ENCODE measurements around the gene KCTD2.

Gene KCTD2

DNA sequence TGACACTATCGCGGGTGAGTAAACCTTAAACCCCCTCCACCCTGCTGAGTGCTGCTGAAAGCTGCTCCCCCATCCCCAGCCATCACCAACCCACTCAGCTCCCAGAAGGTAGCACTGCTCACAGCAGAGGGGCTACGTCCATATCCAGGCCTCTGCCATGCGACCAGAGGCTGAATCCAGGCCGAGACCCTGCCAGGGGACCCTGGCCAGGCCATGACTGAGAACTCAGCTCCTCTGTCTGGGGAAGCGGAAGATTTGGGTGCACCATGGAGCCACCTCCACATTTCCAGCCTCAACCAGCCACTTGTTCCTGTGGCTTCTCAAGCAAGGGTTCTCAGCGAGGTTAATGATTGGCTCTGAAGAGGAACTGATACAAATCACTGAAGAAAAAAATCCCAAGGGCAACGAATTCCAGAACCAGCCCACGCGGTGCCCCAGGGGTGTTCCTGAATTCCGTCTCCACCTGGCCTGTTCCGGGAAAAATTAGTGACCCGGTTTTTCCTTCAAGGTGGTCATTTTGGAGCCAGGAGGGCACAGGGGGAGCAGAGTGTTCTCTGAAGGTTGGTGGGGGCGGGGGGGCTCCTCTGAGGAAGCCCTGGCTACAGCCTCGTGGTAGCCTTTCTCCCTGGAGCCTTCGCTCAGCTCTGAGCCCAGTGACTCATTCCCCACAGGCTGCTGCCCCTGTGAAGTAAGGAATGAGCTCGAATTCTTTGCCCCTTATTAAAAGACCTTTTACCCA is 31.4 kb downstream of the KCTD2 start:
- no peak for DNase-seq

DNA sequence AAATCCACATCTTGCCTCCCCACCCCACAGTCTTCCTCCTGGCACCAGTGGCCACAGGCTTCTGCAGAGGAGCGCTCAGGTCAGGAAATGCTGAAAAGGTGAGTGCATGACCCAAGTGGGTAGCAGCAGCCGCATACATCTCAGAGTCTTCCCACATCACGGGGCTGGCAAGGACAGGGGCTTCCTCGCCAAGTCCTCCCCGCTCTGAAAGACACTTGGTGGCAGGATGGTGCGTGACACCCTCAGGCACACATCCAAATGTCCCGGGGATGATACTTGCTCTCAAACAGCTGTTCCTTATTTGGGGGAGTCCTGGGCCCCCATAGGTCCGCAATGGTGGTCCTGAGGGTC is 32.0 kb downstream of the KCTD2 start:
- DNase-seq = no peak

DNA sequence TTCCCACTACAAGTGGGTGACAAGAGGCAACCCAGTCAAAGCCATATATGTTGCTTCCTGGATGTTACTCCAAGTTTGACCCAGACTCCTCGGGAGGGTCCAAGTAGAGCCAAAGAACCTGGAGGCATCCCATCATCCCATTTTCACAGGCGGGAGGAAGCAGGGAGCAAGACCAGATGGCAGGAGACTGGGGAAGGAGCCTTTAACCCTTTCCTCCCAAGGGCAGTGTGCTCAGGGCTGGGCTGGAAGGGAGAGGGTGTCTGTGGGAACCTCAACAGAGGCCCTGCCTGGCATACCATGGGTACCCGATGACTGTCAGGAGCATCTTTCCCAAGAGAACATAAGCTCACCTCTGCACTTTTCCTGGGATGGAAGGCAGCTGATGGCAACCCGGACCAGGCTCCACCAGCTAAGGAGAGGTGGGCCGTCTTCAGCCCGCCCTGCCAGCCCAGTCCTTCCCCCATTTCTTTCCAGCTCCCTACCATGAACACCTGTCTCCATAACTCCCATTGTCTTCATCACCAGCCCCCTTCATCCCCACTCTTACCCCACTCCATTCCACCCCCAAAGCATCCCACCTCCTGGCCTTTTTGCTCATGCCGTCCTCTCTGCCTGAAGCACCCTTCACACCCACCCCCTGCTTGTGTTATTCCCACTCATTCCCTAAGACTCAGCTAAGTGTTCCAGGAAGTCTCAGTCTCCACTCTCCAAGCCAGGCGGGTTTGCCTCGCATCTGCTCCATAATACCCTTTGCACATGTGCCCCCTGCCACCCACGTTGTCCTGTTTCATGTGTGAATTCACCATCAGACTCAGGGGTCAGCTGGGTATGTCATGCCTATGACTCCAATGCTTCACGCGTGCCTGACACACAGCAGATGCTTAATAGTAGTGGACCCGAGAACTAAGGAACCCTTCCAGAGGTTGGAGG is 34.9 kb downstream of the KCTD2 start:
- DNase-seq = no peak

DNA sequence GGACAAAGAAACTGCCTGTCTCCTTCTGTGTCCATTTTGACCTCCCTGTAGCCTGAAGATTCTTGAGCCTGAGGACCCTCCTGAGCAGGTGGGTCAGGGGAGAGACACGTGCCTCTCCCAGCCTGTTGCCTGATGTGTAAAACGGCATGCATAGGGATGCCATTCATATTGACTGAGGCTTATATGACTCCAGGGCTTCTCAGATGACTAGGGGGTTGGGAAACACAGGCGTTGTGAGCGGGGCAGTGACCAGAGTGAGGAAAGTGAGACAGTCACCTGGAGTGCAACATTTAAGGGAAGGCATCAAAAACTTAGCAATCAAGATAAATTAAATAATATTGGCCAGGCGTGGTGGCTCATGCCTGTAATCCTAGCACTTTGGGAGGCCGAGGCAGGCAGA is 35.7 kb downstream of the KCTD2 start:
- no peak for DNase-seq

DNA sequence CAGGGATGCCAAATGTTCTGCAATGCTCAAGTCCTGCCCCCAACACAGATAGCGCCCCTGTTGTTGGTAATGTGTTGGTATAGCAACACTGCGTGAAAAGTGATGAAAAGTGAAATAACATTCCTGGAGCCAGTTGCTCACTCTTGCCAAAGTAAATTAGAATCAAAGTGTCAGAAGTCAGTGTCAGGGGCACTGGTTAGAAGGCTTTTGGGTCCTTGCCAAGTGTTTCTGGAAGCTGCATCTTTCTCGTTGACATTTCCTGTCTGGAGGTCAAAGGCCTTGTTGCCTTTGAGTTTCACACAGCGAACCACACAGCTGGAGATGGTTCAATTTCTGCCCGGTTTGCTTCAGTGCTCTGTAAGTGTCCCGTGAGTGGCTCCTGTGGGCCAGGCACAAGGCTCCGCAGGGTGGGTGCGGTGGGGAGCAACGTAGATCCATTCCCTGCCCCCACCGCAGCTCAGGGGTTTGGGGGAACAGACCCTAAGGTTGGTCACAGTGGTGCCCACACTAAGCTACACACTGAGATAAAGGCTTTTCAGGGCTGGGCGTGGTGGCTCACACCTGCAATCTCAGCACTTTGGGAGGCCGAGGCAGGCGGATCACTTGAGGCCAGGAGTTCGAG is 37.1 kb downstream of the KCTD2 start:
- DNase-seq = no peak

DNA sequence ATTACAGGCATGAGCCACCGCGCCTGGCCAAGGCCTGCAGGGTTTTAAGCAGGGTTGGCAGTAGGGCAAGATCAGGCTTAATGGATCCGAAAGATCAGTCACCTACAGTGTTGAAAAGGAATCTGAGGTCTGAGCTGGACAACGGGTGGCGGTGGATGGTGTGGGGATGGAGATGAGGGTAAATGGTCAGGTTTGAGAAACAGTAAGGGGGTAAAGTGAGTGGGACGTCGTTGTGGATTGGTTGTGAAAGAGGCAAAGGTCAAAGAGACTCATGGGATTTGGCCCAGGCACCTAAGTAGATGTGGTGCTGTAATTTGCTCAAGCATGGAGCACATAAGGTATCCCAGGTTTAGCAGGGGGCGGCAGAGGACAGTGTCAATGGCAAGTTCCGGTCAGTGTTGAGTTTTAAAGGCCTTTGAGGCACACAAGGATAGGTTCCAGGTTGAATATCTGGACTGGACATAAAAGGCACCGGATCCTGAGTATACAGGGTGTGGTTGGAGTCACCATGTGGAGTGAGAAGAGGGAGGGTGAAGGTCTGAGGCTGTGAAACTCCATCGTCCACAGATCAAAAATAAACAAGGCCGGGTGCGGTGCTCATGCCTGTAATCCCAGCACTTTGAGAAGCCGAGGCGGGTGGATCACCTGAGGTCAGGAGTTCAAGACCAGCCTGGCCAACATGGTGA is 39.6 kb downstream of the KCTD2 start:
- no peak for DNase-seq

DNA sequence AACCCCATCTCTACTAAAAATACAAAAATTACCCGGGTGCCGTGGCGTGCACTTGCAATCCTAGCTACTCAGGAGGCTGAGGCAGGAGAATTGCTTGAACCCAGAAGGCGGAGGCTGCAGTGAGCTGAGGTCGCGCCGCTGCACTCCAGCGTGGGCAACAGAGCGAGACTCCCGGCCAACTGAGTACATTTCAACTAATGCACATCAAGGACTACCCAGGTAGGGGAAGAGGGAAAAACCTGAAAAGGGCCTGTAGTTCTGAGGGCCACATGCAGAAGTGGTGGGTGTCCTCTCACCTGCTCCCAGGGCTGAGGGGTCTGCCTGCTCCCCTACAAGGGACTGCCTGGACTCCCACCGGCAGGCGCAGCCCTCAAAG is 40.1 kb downstream of the KCTD2 start:
- DNase-seq = no peak

DNA sequence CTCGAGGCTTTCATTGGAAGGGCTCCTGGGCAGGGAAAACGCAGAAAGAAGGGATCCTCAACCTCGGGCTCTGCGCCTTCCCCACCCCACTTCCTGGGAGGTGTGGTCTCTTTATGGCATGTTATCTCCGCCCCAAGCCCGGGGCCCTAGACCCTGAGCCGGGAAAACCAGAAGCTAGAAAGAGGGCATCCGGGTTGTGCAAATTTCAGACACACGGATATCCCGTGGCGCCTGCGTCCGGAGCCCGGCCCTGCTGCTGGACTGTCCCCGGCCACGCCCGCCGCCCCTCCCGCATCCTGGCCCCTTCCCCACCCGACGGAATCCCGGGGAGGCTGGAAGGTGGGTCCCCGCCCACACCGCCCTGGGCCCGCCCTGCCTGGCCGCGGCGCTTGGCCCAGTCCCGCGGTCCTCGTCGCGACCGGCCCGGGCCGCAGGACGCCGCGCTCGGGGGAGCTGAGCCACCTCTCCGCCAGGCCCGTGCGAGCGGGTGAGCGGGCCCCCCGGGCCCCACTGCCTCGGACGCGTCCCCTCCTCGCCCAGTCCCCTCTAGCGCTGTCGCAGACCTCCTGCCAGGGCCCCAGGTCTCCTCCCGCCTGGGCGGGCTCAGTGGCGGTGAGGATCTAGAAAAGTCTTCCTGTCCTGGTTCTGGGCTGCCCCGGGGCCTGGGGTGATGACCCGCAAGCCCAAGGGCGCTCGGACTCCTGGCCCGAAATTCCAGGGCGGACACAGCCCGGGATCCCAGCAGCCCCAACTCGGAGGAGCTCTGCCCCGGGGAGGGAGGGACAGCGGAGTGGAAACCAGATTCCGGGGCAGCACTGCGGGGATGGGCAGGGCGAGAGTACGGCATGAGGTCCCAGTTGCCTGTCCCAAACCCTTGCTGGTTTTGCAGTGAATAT is 40.8 kb downstream of the KCTD2 start, which contains the start of gene SLC16A5:
Gene SLC16A5, plus strand, starts transcription at position 397 of the 896 bp plus-strand sequence. CDS start 5,683 bp downstream, outside the sequence.
- no peak for DNase-seq

DNA sequence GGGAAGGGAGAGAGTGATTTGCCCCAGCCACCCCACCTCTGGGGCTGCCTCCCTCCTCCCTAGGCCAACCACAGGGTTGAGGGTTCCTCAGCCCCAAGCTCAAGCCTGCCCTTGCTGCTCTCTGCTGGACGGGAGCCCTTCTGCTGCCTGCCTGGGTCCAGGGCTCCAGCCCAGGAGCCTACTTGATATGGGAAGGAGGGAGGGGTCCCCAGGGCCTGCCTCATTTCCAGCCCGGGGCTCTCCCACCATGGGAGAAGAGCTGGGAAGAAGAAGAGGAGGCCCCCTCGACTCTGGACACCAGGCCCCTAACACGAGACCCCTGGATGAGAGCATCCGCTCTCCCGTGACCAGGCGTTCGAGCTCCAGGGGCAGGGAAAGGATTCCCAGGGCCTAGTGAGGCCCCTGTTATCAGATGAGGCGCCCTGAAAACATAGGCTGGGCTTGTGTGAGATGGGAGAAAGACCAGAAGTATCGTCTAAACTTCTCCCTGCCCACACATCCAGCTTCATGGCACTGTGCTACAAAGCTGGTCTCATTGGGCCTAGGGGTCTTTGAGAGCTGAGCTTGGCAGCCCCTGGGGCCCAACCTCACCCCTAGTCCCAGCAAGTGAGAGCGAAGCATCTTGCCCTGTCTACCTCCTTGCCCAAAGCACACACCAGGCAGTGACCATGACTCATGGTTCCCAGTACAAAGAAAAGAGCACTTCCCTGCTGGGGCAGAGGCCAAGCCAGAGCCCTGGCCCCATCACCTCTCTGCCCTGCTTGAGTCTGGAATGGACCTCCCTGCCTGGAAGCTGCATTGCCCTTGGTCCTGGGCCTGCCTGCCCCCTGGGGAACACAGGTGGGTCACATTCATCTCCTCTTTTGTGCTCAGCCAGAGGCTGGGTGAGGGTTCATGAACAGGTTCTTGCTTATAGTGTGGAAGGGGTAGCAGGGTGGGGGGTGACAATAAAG is 41.7 kb downstream of the KCTD2 start:
- no peak for DNase-seq

DNA sequence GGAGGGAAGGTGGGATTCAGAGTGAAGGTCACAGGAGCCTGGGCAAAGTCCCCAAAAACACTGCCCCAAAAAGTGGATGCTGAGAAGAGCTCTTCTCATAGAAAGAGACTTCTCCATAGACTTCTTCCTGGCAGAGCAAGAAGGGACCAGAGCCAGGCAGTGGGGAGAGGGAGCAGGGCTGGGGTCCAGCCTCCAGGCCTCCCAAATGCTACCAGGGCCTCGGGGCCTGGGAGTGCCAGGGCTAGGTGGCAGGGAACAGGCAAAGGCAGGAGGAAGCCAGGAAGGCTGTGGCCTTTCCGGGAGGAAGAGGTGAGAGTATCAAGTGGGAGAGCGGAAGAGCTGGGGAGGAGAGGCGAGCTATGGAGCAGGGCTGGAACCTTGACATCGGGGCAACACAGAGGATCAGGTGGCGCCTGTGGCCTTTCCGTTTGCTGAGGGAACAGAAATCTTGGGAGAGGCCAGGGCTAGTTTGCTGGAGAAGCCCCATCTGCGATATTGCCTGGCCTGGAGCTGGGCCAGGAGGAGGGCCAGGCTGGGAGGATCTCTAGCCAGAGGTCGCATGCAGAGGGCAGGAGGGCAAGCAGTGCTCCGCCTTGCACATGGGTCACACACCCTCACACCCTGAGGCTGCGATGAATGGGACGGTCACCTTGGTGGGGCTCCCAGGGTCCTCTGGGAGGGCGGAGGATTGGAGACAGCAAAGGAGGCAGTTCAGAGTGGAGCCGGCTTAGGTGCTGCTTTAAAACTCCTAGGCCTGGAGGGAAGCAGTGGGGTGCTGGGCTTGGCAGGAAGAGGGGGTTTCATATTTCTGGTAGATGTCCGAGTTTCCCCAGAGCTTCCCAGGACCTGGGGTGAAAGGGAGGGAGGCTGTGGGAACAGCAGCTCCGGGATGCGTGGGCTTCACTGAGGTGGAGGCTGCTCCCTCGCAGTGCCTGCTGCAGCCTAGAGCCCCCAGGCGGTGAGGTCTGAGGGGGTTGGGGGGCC is 44.1 kb downstream of the KCTD2 start:
- no peak for DNase-seq

DNA sequence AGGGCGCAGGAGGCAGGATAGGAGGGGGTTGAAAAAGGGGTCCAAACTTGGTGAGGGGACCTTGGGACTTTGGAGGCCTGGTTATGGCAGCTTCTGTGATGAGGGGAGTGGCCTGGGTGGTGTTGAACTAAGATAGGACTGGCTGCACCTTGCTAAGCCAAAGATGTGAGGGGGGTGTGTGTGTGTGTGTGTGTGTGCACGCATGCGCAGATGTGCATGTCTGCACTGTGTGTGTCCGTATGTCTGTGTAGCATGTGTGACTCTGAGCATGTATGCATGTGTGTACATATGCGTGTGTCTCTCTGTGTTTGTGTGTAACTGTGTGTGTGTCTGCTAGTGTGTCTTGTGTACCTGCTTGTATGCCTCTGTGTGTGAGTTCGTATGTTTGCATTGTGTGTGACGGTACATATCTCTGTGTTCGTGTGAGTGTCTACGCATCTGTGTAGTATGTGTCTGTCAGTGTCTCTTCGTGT is 44.9 kb downstream of the KCTD2 start:
- DNase-seq = no peak

DNA sequence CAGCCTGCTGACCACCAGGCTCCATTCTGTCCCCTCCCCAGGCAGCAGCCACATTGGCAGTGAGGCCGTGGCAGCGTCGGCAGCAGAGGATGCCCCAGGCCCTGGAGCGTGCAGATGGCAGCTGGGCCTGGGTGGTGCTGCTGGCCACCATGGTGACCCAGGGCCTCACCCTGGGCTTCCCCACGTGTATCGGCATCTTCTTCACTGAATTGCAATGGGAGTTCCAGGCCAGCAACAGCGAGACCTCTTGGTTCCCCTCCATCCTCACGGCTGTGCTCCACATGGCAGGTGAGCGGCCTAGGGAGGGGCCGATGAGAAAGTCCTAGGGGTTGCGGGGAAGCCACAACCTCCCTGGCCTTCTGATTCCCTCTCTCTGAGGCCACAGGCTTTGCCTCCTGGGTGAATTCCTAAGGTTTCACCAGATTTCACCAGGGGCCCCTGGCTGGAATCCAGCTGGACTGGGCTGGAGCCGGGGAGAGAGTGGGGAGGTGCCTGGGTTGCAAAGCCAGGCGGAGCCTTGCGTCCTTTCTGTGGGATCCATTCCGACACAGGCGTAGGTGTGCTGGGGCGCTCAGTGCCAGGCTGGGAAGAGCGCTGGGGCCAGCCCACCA is 46.6 kb downstream of the KCTD2 start:
- DNase-seq = no peak

DNA sequence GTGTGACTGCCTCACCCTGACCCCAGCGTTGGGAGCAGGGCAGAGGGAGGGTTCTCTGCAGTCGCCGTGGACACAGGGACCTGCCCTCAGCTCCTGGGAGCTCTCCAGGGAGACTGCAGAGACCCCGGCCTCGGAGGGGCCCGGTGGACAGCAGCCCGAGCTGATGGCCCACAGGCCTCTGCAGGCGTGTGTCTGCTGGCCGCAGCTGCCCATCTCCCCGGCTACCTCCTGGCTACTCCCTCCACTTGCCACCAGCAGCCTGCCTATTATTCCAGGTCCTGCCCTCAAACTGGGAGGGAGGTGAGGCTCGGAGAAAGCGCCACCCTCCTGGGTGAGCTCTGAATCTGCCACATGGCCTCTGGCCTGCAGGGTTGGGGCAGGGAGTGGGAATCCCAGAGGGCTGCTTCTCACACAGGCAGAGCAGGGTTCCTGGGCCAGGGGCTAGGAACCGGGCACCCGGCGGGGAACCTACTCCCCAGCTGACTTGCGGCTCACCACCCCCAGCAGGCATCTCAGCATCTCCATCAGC is 47.9 kb downstream of the KCTD2 start:
- no peak for DNase-seq

DNA sequence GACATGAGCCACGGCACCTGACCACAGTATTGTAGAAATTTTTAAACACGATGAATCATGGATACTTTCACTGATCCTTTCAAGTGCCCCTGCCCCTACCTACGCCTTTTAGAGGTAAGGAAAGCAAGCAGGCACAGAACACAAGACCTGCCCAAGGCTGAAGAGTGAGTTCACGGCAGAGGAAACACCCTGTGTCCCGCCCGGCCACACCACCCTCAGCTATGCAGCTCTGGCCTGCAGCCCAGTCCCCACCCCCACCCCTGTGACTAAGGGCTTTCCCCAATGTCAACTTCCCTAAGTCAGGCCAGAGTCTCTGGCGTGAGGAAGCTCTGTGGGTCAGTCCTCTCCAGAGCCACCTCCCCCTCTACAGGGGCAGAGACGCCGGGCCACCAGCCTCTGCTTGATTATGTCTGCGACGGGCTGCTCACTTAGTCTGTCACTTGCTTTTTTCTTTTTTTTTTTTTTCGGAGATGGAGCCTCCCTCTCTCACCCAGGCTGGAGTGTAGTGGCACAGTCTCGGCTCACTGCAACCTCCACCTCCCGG is 49.1 kb downstream of the KCTD2 start:
- no peak for DNase-seq

DNA sequence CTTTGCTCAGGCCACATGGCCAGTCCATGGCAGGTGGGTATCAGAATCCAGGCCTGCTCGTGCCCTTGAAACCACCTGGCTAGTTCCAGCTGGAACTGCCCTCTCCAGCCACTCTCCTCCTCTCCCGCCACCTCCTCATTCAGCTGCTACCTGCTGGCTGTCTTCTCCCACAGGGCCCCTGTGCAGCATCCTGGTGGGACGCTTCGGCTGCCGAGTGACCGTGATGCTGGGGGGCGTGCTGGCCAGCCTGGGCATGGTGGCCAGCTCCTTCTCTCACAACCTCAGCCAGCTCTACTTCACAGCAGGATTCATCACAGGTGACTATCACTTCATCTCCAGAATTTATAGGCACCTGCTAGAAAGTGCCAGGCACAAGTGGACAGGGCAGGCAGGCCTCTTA is 50.8 kb downstream of the KCTD2 start:
- no peak for DNase-seq

DNA sequence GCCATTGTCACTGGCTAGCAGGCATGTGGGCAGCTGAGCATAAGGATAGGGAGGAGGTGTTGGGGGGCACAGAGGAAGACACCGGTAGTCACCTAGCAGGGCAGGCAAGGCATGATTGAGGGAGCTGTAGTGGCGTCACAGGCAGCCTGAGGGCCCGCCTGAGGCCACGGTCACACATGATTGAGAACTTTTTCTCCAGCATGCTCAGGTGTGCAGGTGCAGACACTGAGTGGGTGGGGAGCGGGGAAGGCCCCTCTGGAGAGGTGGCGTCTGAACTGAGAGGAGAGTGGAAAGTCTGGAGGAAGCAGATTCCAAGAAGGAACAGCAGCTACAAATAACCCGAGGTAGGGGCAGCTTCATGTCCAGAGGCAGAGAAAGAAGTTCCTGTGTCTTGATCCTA is 51.8 kb downstream of the KCTD2 start:
- peak; percentile 7 for DNase-seq

DNA sequence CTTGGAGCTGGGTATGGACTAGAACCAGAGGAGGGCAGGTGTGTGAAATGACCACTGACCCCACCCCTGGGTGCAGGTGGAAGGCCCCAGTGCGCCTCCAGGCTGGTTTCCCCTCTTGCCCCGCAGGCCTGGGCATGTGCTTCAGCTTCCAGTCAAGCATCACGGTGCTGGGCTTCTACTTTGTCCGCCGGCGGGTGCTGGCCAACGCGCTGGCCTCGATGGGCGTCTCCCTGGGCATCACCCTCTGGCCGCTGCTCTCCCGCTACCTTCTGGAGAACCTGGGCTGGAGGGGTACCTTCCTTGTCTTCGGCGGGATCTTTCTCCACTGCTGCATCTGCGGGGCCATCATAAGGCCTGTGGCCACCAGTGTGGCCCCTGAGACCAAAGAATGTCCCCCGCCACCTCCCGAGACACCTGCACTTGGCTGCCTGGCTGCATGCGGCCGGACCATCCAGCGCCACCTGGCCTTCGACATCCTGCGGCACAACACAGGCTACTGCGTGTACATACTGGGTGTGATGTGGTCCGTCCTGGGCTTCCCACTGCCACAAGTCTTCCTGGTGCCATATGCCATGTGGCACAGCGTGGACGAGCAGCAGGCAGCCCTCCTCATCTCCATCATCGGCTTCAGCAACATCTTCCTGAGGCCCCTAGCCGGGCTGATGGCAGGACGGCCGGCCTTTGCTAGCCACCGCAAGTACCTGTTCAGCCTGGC is 53.0 kb downstream of the KCTD2 start:
- no peak for DNase-seq

DNA sequence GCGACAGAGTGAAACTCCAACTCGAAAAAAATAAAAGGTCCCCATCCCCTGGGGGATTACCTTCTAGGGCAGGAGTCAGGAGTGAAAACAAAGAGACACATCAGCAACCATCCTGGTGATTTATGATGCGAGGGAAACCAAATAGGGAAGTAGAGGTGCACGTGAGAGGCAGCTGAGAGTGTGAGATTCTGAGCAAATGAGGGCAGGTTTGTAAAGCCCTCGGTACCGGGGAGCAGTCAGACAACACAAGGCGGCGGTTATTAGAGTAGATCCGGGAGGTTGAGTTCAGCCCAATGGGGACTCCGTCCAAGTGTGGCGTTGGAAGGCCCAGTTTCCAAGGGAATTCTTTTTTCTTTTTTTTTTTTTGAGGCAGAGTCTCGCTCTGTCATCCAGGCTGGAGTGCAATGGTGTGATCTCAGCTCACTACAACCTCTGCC is 55.4 kb downstream of the KCTD2 start:
- no peak for DNase-seq
